ENCODE results near the gene RICTOR. TPM values are rescaled to one million over a fixed set of nuclear protein-coding genes. Genes with fewer than 3 reads are reported as not detected.

The RICTOR gene
- total and polyA plus RNA-seq, 4 donors: 4.9 to 102 (median 19.7) TPM

- Histone ChIP-seq H3K27me3 (ENCODE audit: control insufficient read depth in 3 of 3, insufficient read depth in 3 of 3, low read length in 2 of 3) (no peaks in the 10 kb centered on the region), H3K4me3 (no peak overlapping the region), H3K9ac (ENCODE audit: insufficient read depth in 1 of 2, low read length in 2 of 2) (no peak overlapping the region), H3K9me3 (ENCODE audit: control insufficient read depth in 4 of 4, insufficient read depth in 3 of 4, low read length in 3 of 4) (peaks cover 0 to 2% (median 0%) of the 10 kb centered on the region in 4 donors), H3K4me1 (ENCODE audit: control insufficient read depth in 5 of 5, insufficient read depth in 5 of 5, low read length in 5 of 5) (no peaks in the 10 kb centered on the region), H3K36me3 (ENCODE audit: control insufficient read depth in 4 of 4, insufficient read depth in 4 of 4, low read length in 4 of 4) (peaks cover 11 to 26% (median 22%) of the 10 kb centered on the region in 4 donors), H3K27ac (ENCODE audit: low read depth in 1 of 2, low read length in 1 of 2) (no peak overlapping the region)
- ATAC-seq (ENCODE audit: insufficient read depth, low FRiP score) (peak; percentile 74), DNase-seq (peak; percentile 47 to 62 (median 61))
- peak; percentile 41 for TF ChIP-seq CTCF (IDR thresholded peaks at IDR 0.05; ENCODE audit: control extremely low read depth, extremely low read depth)
- WGBS, 2 donors: 4 to 14% methylated on average over 1 of the region's 1 CpG
These were observed 152.0 kb downstream of the RICTOR start for GRCh38 chr5:38922199-38922598.

GRCh38 chr5:38921174-38921573 lies 153.0 kb downstream of the RICTOR start:
- Histone ChIP-seq H3K4me1 (ENCODE audit: control insufficient read depth in 5 of 5, insufficient read depth in 5 of 5, low read length in 5 of 5) (no peaks in the 10 kb centered on the region), H3K4me3 (no peak overlapping the region), H3K9me3 (ENCODE audit: control insufficient read depth in 4 of 4, insufficient read depth in 3 of 4, low read length in 3 of 4) (no peaks in the 10 kb centered on the region), H3K9ac (ENCODE audit: insufficient read depth in 1 of 2, low read length in 2 of 2) (no peak overlapping the region), H3K27me3 (ENCODE audit: control insufficient read depth in 3 of 3, insufficient read depth in 3 of 3, low read length in 2 of 3) (no peaks in the 10 kb centered on the region), H3K27ac (ENCODE audit: low read depth in 1 of 2, low read length in 1 of 2) (no peak overlapping the region), H3K36me3 (ENCODE audit: control insufficient read depth in 4 of 4, insufficient read depth in 4 of 4, low read length in 4 of 4) (peaks cover 11 to 21% (median 19%) of the 10 kb centered on the region in 4 donors)
- ATAC-seq (ENCODE audit: insufficient read depth, low FRiP score) (no peak), DNase-seq (peak in 1 of 3 donors; percentile 14)
- WGBS, 2 donors: 74 to 88% methylated on average over 1 of the region's 1 CpG
- no peak for TF ChIP-seq CTCF (IDR thresholded peaks at IDR 0.05; ENCODE audit: control extremely low read depth, extremely low read depth)

- Histone ChIP-seq H3K4me1 (ENCODE audit: control insufficient read depth in 5 of 5, insufficient read depth in 5 of 5, low read length in 5 of 5) (no peaks in the 10 kb centered on the region), H3K9ac (ENCODE audit: insufficient read depth in 1 of 2, low read length in 2 of 2) (no peak overlapping the region), H3K9me3 (ENCODE audit: control insufficient read depth in 4 of 4, insufficient read depth in 3 of 4, low read length in 3 of 4) (no peaks in the 10 kb centered on the region), H3K27ac (ENCODE audit: low read depth in 1 of 2, low read length in 1 of 2) (no peak overlapping the region), H3K36me3 (ENCODE audit: control insufficient read depth in 4 of 4, insufficient read depth in 4 of 4, low read length in 4 of 4) (peaks cover 4 to 13% (median 10%) of the 10 kb centered on the region in 4 donors), H3K27me3 (ENCODE audit: control insufficient read depth in 3 of 3, insufficient read depth in 3 of 3, low read length in 2 of 3) (no peaks in the 10 kb centered on the region), H3K4me3 (no peak overlapping the region)
- no peak for DNase-seq
- ATAC-seq (ENCODE audit: insufficient read depth, low FRiP score): no peak
- no peak for TF ChIP-seq CTCF (IDR thresholded peaks at IDR 0.05; ENCODE audit: control extremely low read depth, extremely low read depth)
- WGBS, 2 donors: 78 to 86% methylated on average over 7 of the region's 7 CpGs
These were observed 157.4 kb downstream of the RICTOR start for GRCh38 chr5:38916802-38917201.

- Histone ChIP-seq H3K36me3 (ENCODE audit: control insufficient read depth in 4 of 4, insufficient read depth in 4 of 4, low read length in 4 of 4) (peaks cover under 1 to 11% (median 4%) of the 10 kb centered on the region in 4 donors), H3K27ac (ENCODE audit: low read depth in 1 of 2, low read length in 1 of 2) (no peak overlapping the region), H3K4me1 (ENCODE audit: control insufficient read depth in 5 of 5, insufficient read depth in 5 of 5, low read length in 5 of 5) (no peaks in the 10 kb centered on the region), H3K9me3 (ENCODE audit: control insufficient read depth in 4 of 4, insufficient read depth in 3 of 4, low read length in 3 of 4) (peaks cover 0 to 7% (median 0%) of the 10 kb centered on the region in 4 donors), H3K4me3 (no peak overlapping the region), H3K9ac (ENCODE audit: insufficient read depth in 1 of 2, low read length in 2 of 2) (no peak overlapping the region), H3K27me3 (ENCODE audit: control insufficient read depth in 3 of 3, insufficient read depth in 3 of 3, low read length in 2 of 3) (no peaks in the 10 kb centered on the region)
- DNase-seq (no peak), ATAC-seq (ENCODE audit: insufficient read depth, low FRiP score) (no peak)
- 73 to 88% methylated on average over 2 of the region's 2 CpGs for whole genome bisulfite sequencing, 2 donors
- TF ChIP-seq CTCF (IDR thresholded peaks at IDR 0.05; ENCODE audit: control extremely low read depth, extremely low read depth): no peak
These were observed 160.5 kb downstream of the RICTOR start for GRCh38 chr5:38913714-38914113.
